IPS DF 6.9 (cell line): ENCODE data around the gene PCDHB15.
"Not testable (repeated sequence)": the region's sequence is repeated elsewhere in the genome, so short reads cannot be mapped to it uniquely, and the experiment has no call there.

Experiments
- DNase-seq: peaks from one replicate; pipeline ENCODE4 v3.0.0-alpha.2; 2013; ENCODE audit warnings: low read depth, low spot score
- H3K27ac ChIP-seq: one replicate; pipeline ENCODE4 v1.5.1; 2013; ENCODE audit warnings: low read length, control low read depth
- H3K27me3 ChIP-seq: 2 replicates; pipeline ENCODE4 v1.6.1; 2013; ENCODE audit warnings: mild to moderate bottlenecking, low read length; ENCODE audit not compliant: control insufficient read depth, insufficient read depth
- H3K36me3 ChIP-seq: 2 replicates; pipeline ENCODE4 v1.6.1; 2013; ENCODE audit warnings: low read length; ENCODE audit not compliant: control insufficient read depth, insufficient read depth
- H3K4me1 ChIP-seq: 2 replicates; pipeline ENCODE4 v1.6.1; 2013; ENCODE audit warnings: low read length; ENCODE audit not compliant: control insufficient read depth, insufficient read depth
- H3K4me3 ChIP-seq: 2 replicates; pipeline ENCODE4 v1.5.1; 2013; ENCODE audit warnings: mild to moderate bottlenecking, low read length
- H3K9me3 ChIP-seq: 2 replicates; pipeline ENCODE4 v1.6.1; 2013; ENCODE audit warnings: low read length, inconsistent platforms; ENCODE audit not compliant: control insufficient read depth, insufficient read depth
- WGBS: extraction: QIAGEN DNeasy Blood & Tissue Kit; methylation state at CpG from one replicate; pipeline ENCODE4 v1.1.7; 2013; ENCODE audit warnings: mixed read lengths, missing lambda C conversion rate; ENCODE audit not compliant: insufficient read length, insufficient coverage; 5-methylcytosine and 5-hydroxymethylcytosine counted together

Gene PCDHB15

DNA sequence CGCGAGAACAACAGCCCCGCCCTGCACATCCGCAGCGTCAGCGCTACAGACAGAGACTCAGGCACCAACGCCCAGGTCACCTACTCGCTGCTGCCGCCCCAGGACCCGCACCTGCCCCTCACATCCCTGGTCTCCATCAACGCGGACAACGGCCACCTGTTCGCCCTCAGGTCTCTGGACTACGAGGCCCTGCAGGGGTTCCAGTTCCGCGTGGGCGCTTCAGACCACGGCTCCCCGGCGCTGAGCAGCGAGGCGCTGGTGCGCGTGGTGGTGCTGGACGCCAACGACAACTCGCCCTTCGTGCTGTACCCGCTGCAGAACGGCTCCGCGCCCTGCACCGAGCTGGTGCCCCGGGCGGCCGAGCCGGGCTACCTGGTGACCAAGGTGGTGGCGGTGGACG lies 29.7 kb upstream of the PCDHB15 start:
- not testable (repeated sequence) for H3K36me3 ChIP-seq, H3K27me3 ChIP-seq, H3K27ac ChIP-seq, H3K9me3 ChIP-seq, H3K4me3 ChIP-seq, H3K4me1 ChIP-seq, DNase-seq
- no CpG with 5 or more reads among the region's 40 CpGs for WGBS

DNA sequence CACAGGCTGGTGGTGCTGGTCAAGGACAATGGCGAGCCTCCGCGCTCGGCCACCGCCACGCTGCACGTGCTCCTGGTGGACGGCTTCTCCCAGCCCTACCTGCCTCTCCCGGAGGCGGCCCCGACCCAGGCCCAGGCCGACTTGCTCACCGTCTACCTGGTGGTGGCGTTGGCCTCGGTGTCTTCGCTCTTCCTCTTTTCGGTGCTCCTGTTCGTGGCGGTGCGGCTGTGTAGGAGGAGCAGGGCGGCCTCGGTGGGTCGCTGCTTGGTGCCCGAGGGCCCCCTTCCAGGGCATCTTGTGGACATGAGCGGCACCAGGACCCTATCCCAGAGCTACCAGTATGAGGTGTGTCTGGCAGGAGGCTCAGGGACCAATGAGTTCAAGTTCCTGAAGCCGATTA lies 29.2 kb upstream of the PCDHB15 start:
- no CpG with 5 or more reads among the region's 26 CpGs for WGBS
- H3K4me3 ChIP-seq, DNase-seq, H3K36me3 ChIP-seq, H3K27ac ChIP-seq, H3K27me3 ChIP-seq, H3K4me1 ChIP-seq, H3K9me3 ChIP-seq: not testable (repeated sequence)

DNA sequence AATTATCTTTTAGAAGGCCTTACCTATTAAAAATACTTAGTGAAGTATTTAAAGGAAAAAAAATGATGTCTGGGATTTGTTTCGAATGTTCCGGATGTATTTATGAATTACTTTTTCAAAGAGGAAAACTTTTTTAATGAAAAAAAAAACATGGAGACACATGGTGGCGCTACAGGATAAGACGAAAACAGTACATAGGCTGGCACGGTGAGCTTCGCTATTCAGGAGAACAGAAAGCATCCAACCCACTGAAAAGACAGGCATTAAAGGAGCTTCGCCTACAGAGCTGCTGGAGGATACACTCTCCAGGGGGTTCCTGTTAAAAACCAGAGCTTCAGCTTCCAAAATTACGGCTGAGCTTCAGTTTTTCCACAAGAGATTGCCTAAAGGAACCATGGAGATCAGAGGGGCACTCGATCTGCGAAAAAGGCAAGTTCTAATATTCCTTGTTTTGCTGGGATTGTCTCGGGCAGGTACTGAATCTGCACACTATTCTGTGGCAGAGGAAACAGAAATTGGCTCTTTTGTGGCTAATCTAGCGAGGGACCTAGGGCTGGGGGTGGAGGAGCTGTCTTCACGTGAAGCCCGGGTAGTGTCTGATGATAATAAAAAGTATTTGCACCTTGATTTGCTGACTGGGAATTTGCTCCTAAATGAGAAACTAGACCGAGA lies 21.9 kb upstream of the PCDHB15 start, which contains the start of gene PCDHB14:
Gene PCDHB14, plus strand, starts transcription at position 232 of the 672 bp plus-strand sequence. Its CDS starts 163 bp downstream, at position 395.
- DNase-seq, result no peak
- Histone ChIP-seq H3K36me3 (no peaks in the 10 kb centered on the region), H3K4me1 (no peaks in the 10 kb centered on the region), H3K27ac (no peak within 1 kb of the TSS), H3K27me3 (no peaks in the 10 kb centered on the region), H3K4me3 (no peak within 1 kb of the TSS; the same call in 1 of the 2 replicates), H3K9me3 (no peaks in the 10 kb centered on the region)
- WGBS, result no CpG with 5 or more reads among the region's 15 CpGs

DNA sequence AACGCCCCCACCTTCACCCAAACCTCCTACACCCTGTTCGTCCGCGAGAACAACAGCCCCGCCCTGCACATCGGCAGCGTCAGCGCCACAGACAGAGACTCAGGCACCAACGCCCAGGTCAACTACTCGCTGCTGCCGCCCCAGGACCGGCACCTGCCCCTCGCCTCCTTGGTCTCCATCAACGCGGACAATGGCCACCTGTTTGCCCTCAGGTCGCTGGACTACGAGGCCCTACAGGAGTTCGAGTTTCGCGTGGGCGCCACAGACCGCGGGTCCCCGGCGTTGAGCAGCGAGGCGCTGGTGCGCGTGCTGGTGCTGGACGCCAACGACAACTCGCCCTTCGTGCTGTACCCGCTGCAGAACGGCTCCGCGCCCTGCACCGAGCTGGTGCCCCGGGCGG lies 20.4 kb upstream of the PCDHB15 start:
- not testable (repeated sequence) for DNase-seq, H3K27ac ChIP-seq, H3K4me3 ChIP-seq, H3K27me3 ChIP-seq, H3K36me3 ChIP-seq, H3K4me1 ChIP-seq, H3K9me3 ChIP-seq
- no CpG with 5 or more reads among the region's 40 CpGs for WGBS

DNA sequence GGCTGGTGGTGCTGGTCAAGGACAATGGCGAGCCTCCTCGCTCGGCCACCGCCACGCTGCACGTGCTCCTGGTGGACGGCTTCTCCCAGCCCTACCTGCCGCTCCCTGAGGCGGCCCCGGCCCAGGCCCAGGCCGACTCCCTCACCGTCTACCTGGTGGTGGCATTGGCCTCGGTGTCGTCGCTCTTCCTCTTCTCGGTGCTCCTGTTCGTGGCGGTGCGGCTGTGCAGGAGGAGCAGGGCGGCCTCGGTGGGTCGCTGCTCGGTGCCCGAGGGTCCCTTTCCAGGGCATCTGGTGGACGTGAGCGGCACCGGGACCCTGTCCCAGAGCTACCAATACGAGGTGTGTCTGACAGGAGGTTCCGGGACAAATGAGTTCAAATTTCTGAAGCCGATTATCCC lies 19.8 kb upstream of the PCDHB15 start:
- not testable (repeated sequence) for H3K27me3 ChIP-seq, H3K4me3 ChIP-seq, H3K9me3 ChIP-seq, DNase-seq, H3K27ac ChIP-seq, H3K36me3 ChIP-seq, H3K4me1 ChIP-seq
- WGBS, result no CpG with 5 or more reads among the region's 30 CpGs

DNA sequence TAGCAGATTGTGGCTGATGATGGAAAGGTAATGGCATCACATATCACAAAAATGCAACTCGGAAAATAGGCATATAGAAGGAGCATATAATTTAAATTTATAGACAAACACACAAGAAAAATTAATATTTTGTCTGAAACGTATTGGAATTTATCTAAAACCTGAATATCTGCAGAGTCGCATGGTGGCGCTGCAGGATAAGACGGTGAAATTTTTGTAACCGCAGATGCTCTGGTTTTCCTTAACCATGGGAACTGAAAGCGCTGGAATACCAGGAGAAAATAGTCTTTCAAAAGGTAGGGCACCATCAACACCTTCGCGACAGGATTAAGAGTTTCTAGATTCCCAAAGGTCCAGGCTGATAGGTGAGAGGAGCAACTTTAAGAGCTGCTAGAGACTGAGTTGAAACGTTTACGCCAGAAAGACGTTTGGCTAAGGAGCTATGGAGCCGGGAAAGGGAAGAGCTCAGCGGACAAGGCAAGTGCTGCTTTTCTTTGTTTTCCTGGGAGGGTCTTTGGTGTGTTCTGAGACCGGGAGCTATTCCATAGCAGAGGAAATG lies 11.0 kb upstream of the PCDHB15 start:
- Histone ChIP-seq H3K4me1 (no peaks in the 10 kb centered on the region), H3K9me3 (no peaks in the 10 kb centered on the region; the same call in 1 of the 2 replicates), H3K4me3 (no peak overlapping the region), H3K27ac (no peak overlapping the region), H3K27me3 (no peaks in the 10 kb centered on the region), H3K36me3 (no peaks in the 10 kb centered on the region)
- WGBS, result no CpG with 5 or more reads among the region's 15 CpGs
- no peak for DNase-seq

DNA sequence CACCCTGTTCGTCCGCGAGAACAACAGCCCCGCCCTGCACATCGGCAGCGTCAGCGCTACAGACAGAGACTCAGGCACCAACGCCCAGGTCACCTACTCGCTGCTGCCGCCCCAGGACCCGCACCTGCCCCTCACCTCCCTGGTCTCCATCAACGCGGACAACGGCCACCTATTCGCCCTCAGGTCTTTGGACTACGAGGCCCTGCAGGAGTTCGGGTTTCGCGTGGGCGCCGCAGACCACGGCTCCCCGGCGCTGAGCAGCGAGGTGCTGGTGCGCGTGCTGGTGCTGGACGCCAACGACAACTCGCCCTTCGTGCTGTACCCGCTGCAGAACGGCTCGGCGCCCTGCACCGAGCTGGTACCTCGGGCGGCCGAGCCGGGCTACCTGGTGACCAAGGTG lies 9.3 kb upstream of the PCDHB15 start:
- H3K27ac ChIP-seq, DNase-seq, H3K4me1 ChIP-seq, H3K36me3 ChIP-seq, H3K27me3 ChIP-seq, H3K4me3 ChIP-seq, H3K9me3 ChIP-seq: not testable (repeated sequence)
- WGBS, result no CpG with 5 or more reads among the region's 40 CpGs

DNA sequence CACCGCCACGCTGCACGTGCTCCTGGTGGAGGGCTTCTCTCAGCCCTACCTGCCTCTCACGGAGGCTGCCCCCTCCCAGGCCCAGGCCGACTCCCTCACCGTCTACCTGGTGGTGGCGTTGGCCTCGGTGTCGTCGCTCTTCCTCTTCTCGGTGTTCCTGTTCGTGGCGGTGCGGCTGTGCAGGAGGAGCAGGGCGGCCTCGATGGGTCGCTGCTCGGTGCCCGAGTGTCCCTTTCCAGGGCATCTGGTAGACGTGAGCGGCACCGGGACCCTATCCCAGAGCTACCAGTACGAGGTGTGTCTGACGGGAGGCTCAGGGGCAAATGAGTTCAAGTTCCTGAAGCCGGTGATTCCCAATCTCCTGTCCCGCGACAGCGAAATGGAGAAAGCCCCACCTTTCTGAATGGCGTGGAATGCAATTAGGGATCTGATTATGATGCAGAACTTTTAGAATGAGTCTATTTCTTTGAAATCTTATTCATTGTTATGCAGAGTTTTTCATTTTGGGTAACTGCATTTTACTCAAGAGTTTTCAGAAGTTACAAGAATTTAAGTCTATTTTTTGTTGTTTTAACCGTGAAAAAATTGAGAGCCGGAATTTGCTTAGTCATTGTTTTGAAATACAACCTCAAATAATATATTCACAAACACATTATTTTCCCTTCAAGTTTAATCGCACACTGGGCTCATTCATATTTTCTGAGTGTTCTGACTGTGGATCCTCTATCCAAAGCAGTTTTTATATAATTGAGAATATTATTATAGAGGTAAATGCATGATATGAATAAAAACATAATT lies 8.5 kb upstream of the PCDHB15 start:
- no peak overlapping the region for H3K27ac ChIP-seq
- H3K4me1 ChIP-seq, result no peaks in the 10 kb centered on the region
- no peaks in the 10 kb centered on the region; the same call in 1 of the 2 replicates for H3K9me3 ChIP-seq
- H3K27me3 ChIP-seq, result no peaks in the 10 kb centered on the region; the same call in 1 of the 2 replicates
- no CpG with 5 or more reads among the region's 32 CpGs for WGBS
- H3K4me3 ChIP-seq, result no peak overlapping the region
- no peak for DNase-seq
- no peaks in the 10 kb centered on the region for H3K36me3 ChIP-seq

DNA sequence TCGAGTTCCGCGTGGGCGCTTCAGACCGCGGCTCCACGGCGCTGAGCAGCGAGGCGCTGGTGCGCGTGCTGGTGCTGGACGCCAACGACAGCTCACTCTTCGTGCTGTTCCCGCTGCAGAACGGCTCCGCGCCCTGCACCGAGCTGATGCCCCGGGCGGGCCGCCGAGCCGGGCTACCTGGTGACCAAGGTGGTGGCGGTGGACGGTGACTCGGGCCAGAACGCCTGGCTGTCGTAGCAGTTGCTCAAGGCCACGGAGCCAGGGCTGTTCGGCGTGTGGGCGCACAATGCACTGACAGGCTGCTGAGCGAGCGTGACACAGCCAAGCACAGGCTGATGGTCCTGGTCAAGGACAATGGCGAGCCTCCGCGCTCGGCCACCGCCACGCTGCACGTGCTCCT lies 3.7 kb upstream of the PCDHB15 start:
- WGBS, result no CpG with 5 or more reads among the region's 43 CpGs
- H3K27me3 ChIP-seq, result no peaks in the 10 kb centered on the region; the same call in 1 of the 2 replicates
- no peaks in the 10 kb centered on the region for H3K4me1 ChIP-seq
- H3K27ac ChIP-seq, result no peak overlapping the region
- H3K9me3 ChIP-seq, result no peaks in the 10 kb centered on the region
- no peak overlapping the region for H3K4me3 ChIP-seq
- H3K36me3 ChIP-seq, result no peaks in the 10 kb centered on the region
- no peak for DNase-seq

DNA sequence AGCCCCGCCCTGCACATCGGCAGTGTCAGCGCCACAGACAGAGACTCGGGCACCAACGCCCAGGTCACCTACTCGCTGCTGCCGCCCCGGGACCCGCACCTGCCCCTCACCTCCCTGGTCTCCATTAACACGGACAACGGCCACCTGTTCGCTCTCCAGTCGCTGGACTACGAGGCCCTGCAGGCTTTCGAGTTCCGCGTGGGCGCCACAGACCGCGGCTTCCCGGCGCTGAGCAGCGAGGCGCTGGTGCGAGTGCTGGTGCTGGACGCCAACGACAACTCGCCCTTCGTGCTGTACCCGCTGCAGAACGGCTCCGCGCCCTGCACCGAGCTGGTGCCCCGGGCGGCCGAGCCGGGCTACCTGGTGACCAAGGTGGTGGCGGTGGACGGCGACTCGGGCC lies 1.8 kb downstream of the PCDHB15 start:
- H3K27me3 ChIP-seq, H3K4me3 ChIP-seq, H3K4me1 ChIP-seq, H3K27ac ChIP-seq, DNase-seq, H3K36me3 ChIP-seq, H3K9me3 ChIP-seq: not testable (repeated sequence)
- WGBS, result no CpG with 5 or more reads among the region's 42 CpGs
